SJSA1 (cell line): Measurements from ENCODE around the gene HNMT. TPM values are rescaled to one million over a fixed set of nuclear protein-coding genes. Genes with fewer than 3 reads are reported as not detected.
"Not testable (repeated sequence)": the region's sequence is repeated elsewhere in the genome, so short reads cannot be mapped to it uniquely, and the experiment has no call there.

Experiments
- DNase-seq, 2 experiments: peaks; one replicate each; pipeline ENCODE4 v3.0.0-alpha.2; 2015 to 2020; ENCODE audit warnings: low spot score in 2 of 2, low read depth in 1 of 2
- H3K27ac ChIP-seq: fragments of 250-450 bp; sonication (Bioruptor Pico); 2 replicates; pipeline ENCODE4 v1.5.1; 2020; ENCODE audit warnings: mild to moderate bottlenecking, moderate library complexity
- H3K27me3 ChIP-seq: fragments of 250-450 bp; sonication (Bioruptor Pico); replicated peaks from 2 replicates; pipeline ENCODE4 v1.5.1; 2020; ENCODE audit warnings: mild to moderate bottlenecking, moderate library complexity
- H3K36me3 ChIP-seq: fragments of 250-450 bp; sonication (Bioruptor Pico); 2 replicates; pipeline ENCODE4 v1.5.1; 2020; ENCODE audit warnings: mild to moderate bottlenecking
- H3K4me1 ChIP-seq: fragments of 250-450 bp; sonication (Bioruptor Pico); replicated peaks from 2 replicates; pipeline ENCODE4 v1.6.1; 2021; ENCODE audit warnings: mild to moderate bottlenecking
- H3K4me3 ChIP-seq: fragments of 250-450 bp; sonication (Bioruptor Pico); 2 replicates; pipeline ENCODE4 v1.5.1; 2020; ENCODE audit warnings: mild to moderate bottlenecking
- H3K9me3 ChIP-seq: fragments of 250-450 bp; sonication (Bioruptor Pico); replicated peaks from 2 replicates; pipeline ENCODE4 v1.5.1; 2020; ENCODE audit warnings: mild to moderate bottlenecking
- total RNA-seq: library from RNA; depleted of rRNA; stranded (reverse); fragments of >200 nt; shearing (Covaris generic); gene quantifications from 2 replicates; pipeline ENCODE4 v1.2.3, GENCODE V29; 2014; rRNA removed

HNMT gene
- total RNA-seq: 47.6 and 65.8 TPM in 2 replicates

- H3K4me1 ChIP-seq: peaks cover 22% of the 10 kb centered on the region
- peak; percentile 55 to 90 for DNase-seq
- H3K36me3 ChIP-seq: peaks cover 25% of the 10 kb centered on the region
- no peaks in the 10 kb centered on the region for H3K9me3 ChIP-seq
- no peaks in the 10 kb centered on the region for H3K27me3 ChIP-seq
- peak within 1 kb of the TSS; percentile 91 for H3K27ac ChIP-seq
- peak within 1 kb of the TSS; percentile 44 for H3K4me3 ChIP-seq
Observed at GRCh38 chr2:137964066-137964858, at the start of gene HNMT. HNMT (plus strand) TSS chr2:137964473; CDS start chr2:137964492, 19 bp downstream.

GRCh38 chr2:137921105-137921880 lies 43.0 kb upstream of the HNMT start:
- no peaks in the 10 kb centered on the region for H3K9me3 ChIP-seq
- DNase-seq: no peak
- H3K36me3 ChIP-seq: no peaks in the 10 kb centered on the region
- no peak overlapping the region for H3K4me3 ChIP-seq
- no peaks in the 10 kb centered on the region for H3K27me3 ChIP-seq
- no peak overlapping the region for H3K27ac ChIP-seq
- H3K4me1 ChIP-seq: peaks cover 23% of the 10 kb centered on the region

- H3K27me3 ChIP-seq, DNase-seq, H3K36me3 ChIP-seq, H3K27ac ChIP-seq, H3K4me3 ChIP-seq, H3K9me3 ChIP-seq: not testable (repeated sequence)
- H3K4me1 ChIP-seq: peaks cover 31% of the 10 kb centered on the region
Observed at GRCh38 chr2:137922171-137922570, 42.1 kb upstream of the HNMT start.

- H3K36me3 ChIP-seq: no peaks in the 10 kb centered on the region
- H3K27ac ChIP-seq: no peak overlapping the region
- DNase-seq: no peak
- no peak overlapping the region for H3K4me3 ChIP-seq
- H3K9me3 ChIP-seq: no peaks in the 10 kb centered on the region
- H3K27me3 ChIP-seq: no peaks in the 10 kb centered on the region
- peaks cover 47% of the 10 kb centered on the region for H3K4me1 ChIP-seq
Observed at GRCh38 chr2:137924019-137924418, 40.3 kb upstream of the HNMT start.

GRCh38 chr2:137925599-137925998 lies 38.7 kb upstream of the HNMT start:
- Histone ChIP-seq H3K4me3 (no peak overlapping the region), H3K27ac (peak overlapping the region; percentile 54), H3K4me1 (peaks cover 60% of the 10 kb centered on the region), H3K9me3 (no peaks in the 10 kb centered on the region), H3K36me3 (no peaks in the 10 kb centered on the region), H3K27me3 (no peaks in the 10 kb centered on the region)
- DNase-seq: peak in 1 of 2 experiments; percentile 56

- Histone ChIP-seq H3K27ac (peak overlapping the region; percentile 94), H3K4me1 (peaks cover 60% of the 10 kb centered on the region), H3K4me3 (no peak overlapping the region)
Observed at GRCh38 chr2:137927846-137928245, 36.4 kb upstream of the HNMT start.

GRCh38 chr2:137928547-137929518 lies 35.4 kb upstream of the HNMT start:
- Histone ChIP-seq H3K4me1 (peaks cover 59% of the 10 kb centered on the region), H3K36me3 (no peaks in the 10 kb centered on the region), H3K4me3 (no peak overlapping the region), H3K27me3 (no peaks in the 10 kb centered on the region), H3K27ac (peak overlapping the region; percentile 94), H3K9me3 (no peaks in the 10 kb centered on the region)
- peak; percentile 59 to 90 for DNase-seq

More at GRCh38 chr2:137927846-137928245, 36.4 kb upstream of the HNMT start:
- H3K27me3 ChIP-seq: no peaks in the 10 kb centered on the region
- no peak for DNase-seq
- H3K36me3 ChIP-seq: no peaks in the 10 kb centered on the region
- H3K9me3 ChIP-seq: no peaks in the 10 kb centered on the region

- H3K4me3 ChIP-seq: no peak overlapping the region
- H3K27ac ChIP-seq: peak overlapping the region; percentile 94
- H3K4me1 ChIP-seq: peaks cover 55% of the 10 kb centered on the region
- no peaks in the 10 kb centered on the region for H3K36me3 ChIP-seq
- no peaks in the 10 kb centered on the region for H3K9me3 ChIP-seq
- H3K27me3 ChIP-seq: no peaks in the 10 kb centered on the region
- DNase-seq: no peak
Observed at GRCh38 chr2:137929519-137929916, 34.8 kb upstream of the HNMT start.

- Histone ChIP-seq H3K36me3 (no peaks in the 10 kb centered on the region), H3K27me3 (no peaks in the 10 kb centered on the region), H3K9me3 (no peaks in the 10 kb centered on the region), H3K4me3 (no peak overlapping the region), H3K4me1 (peaks cover 49% of the 10 kb centered on the region), H3K27ac (peak overlapping the region; percentile 94)
- DNase-seq: no peak
Observed at GRCh38 chr2:137930146-137930545, 34.1 kb upstream of the HNMT start.

GRCh38 chr2:137935591-137935990 lies 28.7 kb upstream of the HNMT start:
- H3K4me1 ChIP-seq: peaks cover 28% of the 10 kb centered on the region
- no peak for DNase-seq
- no peaks in the 10 kb centered on the region for H3K9me3 ChIP-seq
- H3K4me3 ChIP-seq: no peak overlapping the region
- H3K36me3 ChIP-seq: no peaks in the 10 kb centered on the region
- H3K27me3 ChIP-seq: no peaks in the 10 kb centered on the region
- no peak overlapping the region for H3K27ac ChIP-seq

GRCh38 chr2:137937246-137937645 lies 27.0 kb upstream of the HNMT start:
- no peak overlapping the region for H3K4me3 ChIP-seq
- no peak for DNase-seq
- peaks cover 28% of the 10 kb centered on the region for H3K4me1 ChIP-seq
- H3K27me3 ChIP-seq: no peaks in the 10 kb centered on the region
- H3K36me3 ChIP-seq: no peaks in the 10 kb centered on the region
- no peaks in the 10 kb centered on the region for H3K9me3 ChIP-seq
- H3K27ac ChIP-seq: peak overlapping the region; percentile 53; the same call in 1 of the 2 replicates

GRCh38 chr2:137937778-137938177 lies 26.5 kb upstream of the HNMT start:
- Histone ChIP-seq H3K36me3 (no peaks in the 10 kb centered on the region), H3K27ac (peak overlapping the region; percentile 53; the same call in 1 of the 2 replicates), H3K9me3 (no peaks in the 10 kb centered on the region), H3K4me3 (no peak overlapping the region), H3K4me1 (peaks cover 28% of the 10 kb centered on the region), H3K27me3 (no peaks in the 10 kb centered on the region)
- DNase-seq: peak in 1 of 2 experiments; percentile 70

GRCh38 chr2:137938204-137938603 lies 26.1 kb upstream of the HNMT start:
- DNase-seq: peak in 1 of 2 experiments; percentile 84
- Histone ChIP-seq H3K27me3 (no peaks in the 10 kb centered on the region), H3K9me3 (no peaks in the 10 kb centered on the region), H3K36me3 (no peaks in the 10 kb centered on the region), H3K4me1 (peaks cover 28% of the 10 kb centered on the region), H3K4me3 (no peak overlapping the region), H3K27ac (peak overlapping the region; percentile 53; the same call in 1 of the 2 replicates)
